Left lung (tissue), 10 donors: ENCODE measurements around the gene PCDHB10. TPM values are rescaled to one million over a fixed set of nuclear protein-coding genes. Genes with fewer than 3 reads are reported as not detected.
"Not testable (repeated sequence)": the region's sequence is repeated elsewhere in the genome, so short reads cannot be mapped to it uniquely, and the experiment has no call there.

Experiments used
- ATAC-seq: fragments of 200-7000 bp; cut with Tn5 transposase; one replicate; pipeline ENCODE4 v1.9.1; 2020; ENCODE audit warnings: moderate library complexity
- DNase-seq, 4 donors: peaks; one replicate each; pipeline ENCODE4 v3.0.0-alpha.2; 2013 to 2020
- H3K27ac ChIP-seq, 2 donors: fragments of 200-600 bp; sonication (generic) in 1 of 2; one replicate each; pipeline versions ENCODE4 v1.5.0 to v1.8.0; 2020 to 2021
- H3K27me3 ChIP-seq, 2 donors: fragments of 200-600 bp; sonication (generic) in 1 of 2; one replicate each; pipeline versions ENCODE4 v1.5.0 to v1.8.0; 2020 to 2021
- H3K36me3 ChIP-seq, 2 donors: fragments of 200-600 bp; sonication (generic) in 1 of 2; one replicate each; pipeline versions ENCODE4 v1.5.0 to v1.8.0; 2020 to 2021
- H3K4me1 ChIP-seq, 2 donors: fragments of 200-600 bp; one replicate each; pipeline ENCODE4 v1.8.0; 2021
- H3K4me3 ChIP-seq, 2 donors: fragments of 200-600 bp; sonication (generic) in 1 of 2; one replicate each; pipeline versions ENCODE4 v1.5.0 to v1.8.0; 2020 to 2021; ENCODE audit warnings: mild to moderate bottlenecking in 1 of 2
- H3K9me3 ChIP-seq, 2 donors: fragments of 200-600 bp; sonication (generic) in 1 of 2; one replicate each; pipeline versions ENCODE4 v1.5.0 to v1.8.0; 2020 to 2021
- CTCF ChIP-seq, 2 donors: fragments of 200-600 bp; sonication (generic) in 1 of 2; IDR thresholded peaks; one replicate each; pipeline versions ENCODE4 v1.5.0 to v1.8.0; 2021; ENCODE audit warnings: antibody characterized with exemption in 2 of 2
- intact Hi-C, 2 donors: fragments of 100-400 bp; cut with DNase I; formaldehyde crosslinking; loops; one replicate each; pipeline versions ENCODE4 v1.11.2 to v1.14.2; 2022
- polyA plus RNA-seq, 6 donors: library from polyadenylated mRNA; unstranded; fragments of 120-200 nt; gene quantifications; one replicate each; pipeline ENCODE4 v1.2.1, GENCODE V29; 2013; ENCODE audit not compliant: insufficient read length in 6 of 6
- total RNA-seq, 2 donors: library from RNA; stranded (reverse); fragmentation: NEBNext Ultra II Directional; extraction: Animal tissue kit (Norgen Biotek cat#: 25700); gene quantifications; one replicate each; pipeline ENCODE4 v1.2.1, GENCODE V29; 2021
- donor health status: DM: no; HTN: yes; CAD: no.
- donor health status: DM: no; HTN: no; CAD: no.

Gene PCDHB10
- total and polyA plus RNA-seq, 8 donors = 1.5 to 6.9 (median 6.1) TPM

GRCh38 chr5:141179876-141180275, 12.3 kb upstream of the PCDHB10 start:
- DNase-seq, H3K36me3 ChIP-seq, ATAC-seq, H3K4me1 ChIP-seq, H3K4me3 ChIP-seq, H3K27ac ChIP-seq, intact Hi-C loops: not testable (repeated sequence)
- Histone ChIP-seq H3K9me3 (peaks cover 0 to 62% of the 10 kb centered on the region in 2 donors), H3K27me3 (peaks cover 0 to 72% of the 10 kb centered on the region in 2 donors)

GRCh38 chr5:141180313-141180712, 11.8 kb upstream of the PCDHB10 start:
- Histone ChIP-seq H3K4me1 (no peaks in the 10 kb centered on the region), H3K27ac (no peak overlapping the region), H3K36me3 (no peaks in the 10 kb centered on the region), H3K27me3 (peaks cover 0 to 69% of the 10 kb centered on the region in 2 donors), H3K9me3 (peaks cover 0 to 59% of the 10 kb centered on the region in 2 donors), H3K4me3 (no peak overlapping the region)
- intact Hi-C loops = no loop called here
- ATAC-seq (no peak), DNase-seq (no peak)
- TF ChIP-seq CTCF (IDR thresholded peaks at IDR 0.05) = no peak

GRCh38 chr5:141182248-141182647, 9.9 kb upstream of the PCDHB10 start, which contains the start of gene PCDHB16:
Gene PCDHB16 (plus strand): TSS chr5:141182387. CDS start chr5:141182560, 173 bp downstream.
- intact Hi-C loops = no loop called here
- Histone ChIP-seq H3K36me3 (no peaks in the 10 kb centered on the region), H3K4me3 (no peak within 1 kb of the TSS), H3K9me3 (peaks cover 0 to 53% of the 10 kb centered on the region in 2 donors), H3K4me1 (no peaks in the 10 kb centered on the region), H3K27ac (no peak within 1 kb of the TSS), H3K27me3 (peaks cover 0 to 50% of the 10 kb centered on the region in 2 donors)
- no peak for TF ChIP-seq CTCF (IDR thresholded peaks at IDR 0.05)
- DNase-seq = peak in 2 of 4 donors; percentile 36 to 58
- no peak for ATAC-seq

- peaks cover 0 to 46% of the 10 kb centered on the region in 2 donors for H3K27me3 ChIP-seq
- DNase-seq, intact Hi-C loops, H3K27ac ChIP-seq, H3K4me1 ChIP-seq, H3K36me3 ChIP-seq, H3K4me3 ChIP-seq, ATAC-seq: not testable (repeated sequence)
- peaks cover 0 to 44% of the 10 kb centered on the region in 2 donors for H3K9me3 ChIP-seq
These were observed 7.9 kb upstream of the PCDHB10 start for GRCh38 chr5:141184117-141184855.

GRCh38 chr5:141186897-141187512, 5.1 kb upstream of the PCDHB10 start, which contains the start of gene PCDHB9:
Gene PCDHB9 (plus strand): TSS chr5:141187161. CDS start chr5:141187319, 158 bp downstream.
- no peak within 1 kb of the TSS for H3K4me3 ChIP-seq
- H3K4me1 ChIP-seq = no peaks in the 10 kb centered on the region
- no peak for ATAC-seq

GRCh38 chr5:141188682-141189081, 3.5 kb upstream of the PCDHB10 start:
- H3K4me3 ChIP-seq, H3K27ac ChIP-seq, H3K36me3 ChIP-seq, ATAC-seq, intact Hi-C loops, H3K4me1 ChIP-seq, DNase-seq: not testable (repeated sequence)
- Histone ChIP-seq H3K9me3 (peaks cover 0 to 59% of the 10 kb centered on the region in 2 donors), H3K27me3 (peaks cover 3 to 43% of the 10 kb centered on the region in 2 donors)

More at GRCh38 chr5:141186897-141187512, 5.1 kb upstream of the PCDHB10 start, which contains the start of gene PCDHB9:
- Histone ChIP-seq H3K27ac (no peak within 1 kb of the TSS), H3K9me3 (peaks cover 0 to 63% of the 10 kb centered on the region in 2 donors), H3K36me3 (no peaks in the 10 kb centered on the region), H3K27me3 (peaks cover 3 to 47% of the 10 kb centered on the region in 2 donors)
- intact Hi-C loops = no loop called here
- DNase-seq = peak in 1 of 4 donors; percentile 24
- TF ChIP-seq CTCF (IDR thresholded peaks at IDR 0.05) = no peak

- intact Hi-C loops, ATAC-seq: not testable (repeated sequence)
- DNase-seq = peak in 1 of 4 donors; percentile 54
These were observed 3.0 kb upstream of the PCDHB10 start for GRCh38 chr5:141189131-141189530.

GRCh38 chr5:141194332-141194731, 2.2 kb downstream of the PCDHB10 start:
- H3K4me3 ChIP-seq, H3K36me3 ChIP-seq, intact Hi-C loops, ATAC-seq, DNase-seq, H3K27ac ChIP-seq, H3K4me1 ChIP-seq: not testable (repeated sequence)
- peaks cover 5 to 86% of the 10 kb centered on the region in 2 donors for H3K9me3 ChIP-seq
- peaks cover 3 to 29% of the 10 kb centered on the region in 2 donors for H3K27me3 ChIP-seq

More at GRCh38 chr5:141189131-141189530, 3.0 kb upstream of the PCDHB10 start:
- Histone ChIP-seq H3K27me3 (peaks cover 3 to 43% of the 10 kb centered on the region in 2 donors), H3K9me3 (peaks cover 0 to 58% of the 10 kb centered on the region in 2 donors)
- H3K27ac ChIP-seq, H3K36me3 ChIP-seq, H3K4me3 ChIP-seq, H3K4me1 ChIP-seq: not testable (repeated sequence)
